MM.1S (cell line): Measurements from ENCODE around the gene JAKMIP2.
"Not testable (repeated sequence)": the region's sequence is repeated elsewhere in the genome, so short reads cannot be mapped to it uniquely, and the experiment has no call there.

Experiments used
- EZH2 ChIP-seq: fragments of 300-600 bp; sonication (generic); optimal IDR thresholded peaks from 2 replicates; pipeline ENCODE3; 2017; ENCODE audit warnings: low read depth, mild to moderate bottlenecking, antibody characterized with exemption, low read length, mixed read lengths
- EZH2phosphoT487 ChIP-seq: fragments of 300-600 bp; sonication (generic); IDR thresholded peaks from 2 replicates; pipeline ENCODE4 v1.6.1; 2018; ENCODE audit warnings: antibody characterized with exemption, low read length
- TF ChIP-seq, protein P1 (sequence below): fragments of 300-600 bp; sonication (generic); IDR thresholded peaks from 2 replicates; pipeline ENCODE4 v1.5.1; 2016; ENCODE audit warnings: antibody characterized with exemption, low read length, mixed read lengths

- TF ChIP-seq, protein P1, sequence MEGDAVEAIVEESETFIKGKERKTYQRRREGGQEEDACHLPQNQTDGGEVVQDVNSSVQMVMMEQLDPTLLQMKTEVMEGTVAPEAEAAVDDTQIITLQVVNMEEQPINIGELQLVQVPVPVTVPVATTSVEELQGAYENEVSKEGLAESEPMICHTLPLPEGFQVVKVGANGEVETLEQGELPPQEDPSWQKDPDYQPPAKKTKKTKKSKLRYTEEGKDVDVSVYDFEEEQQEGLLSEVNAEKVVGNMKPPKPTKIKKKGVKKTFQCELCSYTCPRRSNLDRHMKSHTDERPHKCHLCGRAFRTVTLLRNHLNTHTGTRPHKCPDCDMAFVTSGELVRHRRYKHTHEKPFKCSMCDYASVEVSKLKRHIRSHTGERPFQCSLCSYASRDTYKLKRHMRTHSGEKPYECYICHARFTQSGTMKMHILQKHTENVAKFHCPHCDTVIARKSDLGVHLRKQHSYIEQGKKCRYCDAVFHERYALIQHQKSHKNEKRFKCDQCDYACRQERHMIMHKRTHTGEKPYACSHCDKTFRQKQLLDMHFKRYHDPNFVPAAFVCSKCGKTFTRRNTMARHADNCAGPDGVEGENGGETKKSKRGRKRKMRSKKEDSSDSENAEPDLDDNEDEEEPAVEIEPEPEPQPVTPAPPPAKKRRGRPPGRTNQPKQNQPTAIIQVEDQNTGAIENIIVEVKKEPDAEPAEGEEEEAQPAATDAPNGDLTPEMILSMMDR, result not testable (repeated sequence)
- TF ChIP-seq EZH2, EZH2phosphoT487: not testable (repeated sequence)
Measured at GRCh38 chr5:147582272-147582671, 200.3 kb downstream of the JAKMIP2 start.
